RWPE2 (cell line): ENCODE results near the gene GOLPH3L.
"Not testable (repeated sequence)": the region's sequence is repeated elsewhere in the genome, so short reads cannot be mapped to it uniquely, and the experiment has no call there.

ENCODE experiments used
- ATAC-seq: fragments of 200-7000 bp; cut with Tn5 transposase; 3 replicates; pipeline ENCODE4 v1.9.1; 2021; ENCODE audit warnings: low read depth
- DNase-seq: peaks from one replicate; pipeline ENCODE4 v3.0.0-alpha.2; 2020; ENCODE audit warnings: low spot score
- H3K27ac ChIP-seq: fragments of 450-650 bp; 2 replicates; pipeline ENCODE4 v1.5.1; 2017; ENCODE audit warnings: mild to moderate bottlenecking; ENCODE audit not compliant: poor library complexity, severe bottlenecking
- H3K27me3 ChIP-seq: fragments of 250-450 bp; sonication (Bioruptor Pico); 2 replicates; pipeline ENCODE4 v1.5.1; 2021; ENCODE audit warnings: mild to moderate bottlenecking, moderate library complexity; ENCODE audit not compliant: insufficient read depth, poor library complexity, severe bottlenecking
- H3K36me3 ChIP-seq: fragments of 250-450 bp; sonication (Bioruptor Pico); 2 replicates; pipeline ENCODE4 v1.5.1; 2020; ENCODE audit warnings: low read depth, mild to moderate bottlenecking, moderate library complexity
- H3K4me1 ChIP-seq: fragments of 250-450 bp; sonication (Bioruptor Pico); 2 replicates; pipeline ENCODE4 v1.5.1; 2021; ENCODE audit warnings: mild to moderate bottlenecking, moderate library complexity; ENCODE audit not compliant: insufficient read depth, poor library complexity, severe bottlenecking
- H3K4me3 ChIP-seq: fragments of 250-450 bp; sonication (Bioruptor Pico); 2 replicates; pipeline ENCODE4 v1.5.1; 2021; ENCODE audit warnings: mild to moderate bottlenecking, moderate library complexity; ENCODE audit not compliant: severe bottlenecking
- H3K9me3 ChIP-seq: fragments of 250-450 bp; sonication (Bioruptor Pico); 2 replicates; pipeline ENCODE4 v1.5.1; 2021; ENCODE audit warnings: mild to moderate bottlenecking, moderate library complexity; ENCODE audit not compliant: severe bottlenecking
- CTCF ChIP-seq: fragments of 450-650 bp; IDR thresholded peaks from one replicate; pipeline ENCODE4 v1.5.1; 2017; ENCODE audit warnings: mild to moderate bottlenecking, moderate library complexity; ENCODE audit not compliant: poor library complexity, severe bottlenecking

GOLPH3L gene

GRCh38 chr1:150609732-150610131 lies 87.2 kb downstream of the GOLPH3L start:
- Histone ChIP-seq H3K4me1 (peaks cover 62% of the 10 kb centered on the region), H3K4me3 (no peak overlapping the region), H3K27me3 (no peaks in the 10 kb centered on the region), H3K27ac (peak overlapping the region; percentile 98), H3K9me3 (no peaks in the 10 kb centered on the region), H3K36me3 (peaks cover 32% of the 10 kb centered on the region)
- ATAC-seq (no peak), DNase-seq (no peak)
- no peak for TF ChIP-seq CTCF

GRCh38 chr1:150606463-150607142 lies 90.4 kb downstream of the GOLPH3L start:
- Histone ChIP-seq H3K4me3 (no peak overlapping the region), H3K4me1 (peaks cover 47% of the 10 kb centered on the region), H3K27me3 (no peaks in the 10 kb centered on the region), H3K36me3 (peaks cover 22% of the 10 kb centered on the region), H3K9me3 (no peaks in the 10 kb centered on the region), H3K27ac (peak overlapping the region; percentile 98)
- DNase-seq (no peak), ATAC-seq (no peak)
- no peak for TF ChIP-seq CTCF

- DNase-seq, ATAC-seq, H3K27me3 ChIP-seq, H3K9me3 ChIP-seq, H3K4me3 ChIP-seq: not testable (repeated sequence)
- Histone ChIP-seq H3K36me3 (peaks cover 20% of the 10 kb centered on the region), H3K4me1 (peaks cover 37% of the 10 kb centered on the region), H3K27ac (peak overlapping the region; percentile 98)
Observed at GRCh38 chr1:150605451-150605731, 91.6 kb downstream of the GOLPH3L start.

GRCh38 chr1:150604226-150604588 lies 92.7 kb downstream of the GOLPH3L start:
- H3K27ac ChIP-seq, result peak overlapping the region; percentile 98
- no peak for TF ChIP-seq CTCF
- no peak for ATAC-seq

GRCh38 chr1:150603711-150604110 lies 93.2 kb downstream of the GOLPH3L start:
- Histone ChIP-seq H3K9me3 (no peaks in the 10 kb centered on the region), H3K27ac (peak overlapping the region; percentile 98), H3K4me1 (peaks cover 22% of the 10 kb centered on the region), H3K27me3 (no peaks in the 10 kb centered on the region), H3K4me3 (no peak overlapping the region), H3K36me3 (peaks cover 13% of the 10 kb centered on the region)
- no peak for TF ChIP-seq CTCF
- ATAC-seq, result no peak
- no peak for DNase-seq

More at GRCh38 chr1:150604226-150604588, 92.7 kb downstream of the GOLPH3L start:
- peaks cover 15% of the 10 kb centered on the region for H3K36me3 ChIP-seq
- DNase-seq, result no peak
- no peaks in the 10 kb centered on the region for H3K9me3 ChIP-seq
- H3K4me1 ChIP-seq, result peaks cover 25% of the 10 kb centered on the region
- H3K4me3 ChIP-seq, result no peak overlapping the region
- no peaks in the 10 kb centered on the region for H3K27me3 ChIP-seq

- not testable (repeated sequence) for DNase-seq, H3K27me3 ChIP-seq, H3K4me3 ChIP-seq, H3K9me3 ChIP-seq, ATAC-seq
- Histone ChIP-seq H3K27ac (peak overlapping the region; percentile 15), H3K36me3 (peaks cover 13% of the 10 kb centered on the region), H3K4me1 (peaks cover 22% of the 10 kb centered on the region)
Observed at GRCh38 chr1:150602372-150602771, 94.6 kb downstream of the GOLPH3L start.
